ENCODE results near the gene TRAF3.

The TRAF3 gene

GRCh38 chr14:102738373-102739189 lies 38.7 kb upstream of the TRAF3 start:
- no peak for TF ChIP-seq CTCF (IDR thresholded peaks at IDR 0.05; ENCODE audit: low read length, missing control alignments)
- H3K4me3 ChIP-seq (replicated peaks; ENCODE audit: low read depth, low read length), result no peak overlapping the region
- DNase-seq (ENCODE audit: low read depth), result no peak

GRCh38 chr14:102739190-102739469 lies 38.1 kb upstream of the TRAF3 start:
- DNase-seq (ENCODE audit: low read depth), result no peak
- no peak for TF ChIP-seq CTCF (IDR thresholded peaks at IDR 0.05; ENCODE audit: low read length, missing control alignments)
- no peak overlapping the region for H3K4me3 ChIP-seq (replicated peaks; ENCODE audit: low read depth, low read length)

GRCh38 chr14:102746634-102747438 lies 30.4 kb upstream of the TRAF3 start:
- no peak overlapping the region for H3K4me3 ChIP-seq (replicated peaks; ENCODE audit: low read depth, low read length)
- TF ChIP-seq CTCF (IDR thresholded peaks at IDR 0.05; ENCODE audit: low read length, missing control alignments), result no peak
- no peak for DNase-seq (ENCODE audit: low read depth)

- no peak for TF ChIP-seq CTCF (IDR thresholded peaks at IDR 0.05; ENCODE audit: low read length, missing control alignments)
- no peak for DNase-seq (ENCODE audit: low read depth)
- H3K4me3 ChIP-seq (replicated peaks; ENCODE audit: low read depth, low read length), result no peak overlapping the region
Observed at GRCh38 chr14:102748806-102749205, 28.4 kb upstream of the TRAF3 start.

GRCh38 chr14:102749393-102750305 lies 27.6 kb upstream of the TRAF3 start:
- DNase-seq (ENCODE audit: low read depth), result no peak
- no peak for TF ChIP-seq CTCF (IDR thresholded peaks at IDR 0.05; ENCODE audit: low read length, missing control alignments)
- no peak overlapping the region for H3K4me3 ChIP-seq (replicated peaks; ENCODE audit: low read depth, low read length)

GRCh38 chr14:102750376-102750775 lies 26.9 kb upstream of the TRAF3 start:
- no peak for DNase-seq (ENCODE audit: low read depth)
- TF ChIP-seq CTCF (IDR thresholded peaks at IDR 0.05; ENCODE audit: low read length, missing control alignments), result no peak
- no peak overlapping the region for H3K4me3 ChIP-seq (replicated peaks; ENCODE audit: low read depth, low read length)

Data from fibroblast of pulmonary artery (primary cell).